GM23338 (cell line): Measurements from ENCODE around the gene GPR82. TPM values are rescaled to one million over a fixed set of nuclear protein-coding genes. Genes with fewer than 3 reads are reported as not detected.

ENCODE experiments used
- ATAC-seq: fragments of 200-7000 bp; cut with Tn5 transposase; 3 replicates; pipeline ENCODE4 v1.9.1; 2020
- DNase-seq: peaks from one replicate; pipeline ENCODE4 v3.0.0-alpha.2; 2015; ENCODE audit warnings: low spot score
- H2AFZ ChIP-seq: fragments of 200-600 bp; sonication (generic); 2 replicates; pipeline ENCODE4 v1.8.0; 2016; ENCODE audit warnings: antibody characterized with exemption, mild to moderate bottlenecking, moderate library complexity
- H3F3A ChIP-seq: fragments of 200-600 bp; sonication (generic); replicated peaks from 2 replicates; pipeline ENCODE4 v1.8.0; 2017; ENCODE audit warnings: antibody characterized with exemption, mixed run types, low read depth
- H3K27ac ChIP-seq: fragments of 200-600 bp; sonication (generic); 2 replicates; pipeline ENCODE4 v1.6.1; 2016; ENCODE audit warnings: low read depth
- H3K27me3 ChIP-seq: fragments of 200-600 bp; sonication (generic); 2 replicates; pipeline ENCODE4 v1.8.0; 2016; ENCODE audit warnings: mild to moderate bottlenecking, mixed run types, moderate library complexity; ENCODE audit not compliant: insufficient read depth
- H3K36me3 ChIP-seq: fragments of 200-600 bp; sonication (generic); 2 replicates; pipeline ENCODE4 v1.8.0; 2016; ENCODE audit warnings: mild to moderate bottlenecking; ENCODE audit not compliant: insufficient read depth
- H3K4me1 ChIP-seq: fragments of 200-600 bp; sonication (generic); 2 replicates; pipeline ENCODE4 v1.8.0; 2016; ENCODE audit warnings: mild to moderate bottlenecking, moderate library complexity; ENCODE audit not compliant: insufficient read depth
- H3K4me2 ChIP-seq: fragments of 200-600 bp; sonication (generic); 2 replicates; pipeline ENCODE4 v1.7.1; 2017; ENCODE audit warnings: mixed run types
- H3K4me3 ChIP-seq: fragments of 200-600 bp; sonication (generic); 2 replicates; pipeline ENCODE4 v1.6.1; 2016; ENCODE audit warnings: mixed run types
- H3K79me2 ChIP-seq: fragments of 200-600 bp; sonication (generic); replicated peaks from 2 replicates; pipeline ENCODE4 v1.8.0; 2017; ENCODE audit warnings: mild to moderate bottlenecking; ENCODE audit not compliant: insufficient read depth
- H3K9me2 ChIP-seq: fragments of 200-600 bp; sonication (generic); 2 replicates; pipeline ENCODE4 v1.8.0; 2017; ENCODE audit not compliant: insufficient read depth
- H4K20me1 ChIP-seq: fragments of 200-600 bp; sonication (generic); replicated peaks from 2 replicates; pipeline ENCODE4 v1.8.0; 2017; ENCODE audit warnings: mild to moderate bottlenecking; ENCODE audit not compliant: insufficient read depth
- H3K27ac Mint-ChIP-seq: 2 replicates; pipeline ENCODE4 v1.8.0; 2020; ENCODE audit warnings: inconsistent platforms, mild to moderate bottlenecking, moderate library complexity, mixed read lengths
- H3K27me3 Mint-ChIP-seq: 3 replicates; pipeline ENCODE4 v1.8.0; 2022; ENCODE audit warnings: low read depth, mild to moderate bottlenecking, moderate library complexity, mixed read lengths, inconsistent platforms; ENCODE audit not compliant: insufficient read depth, poor library complexity
- H3K36me3 Mint-ChIP-seq: 3 replicates; pipeline ENCODE4 v1.8.0; 2021; ENCODE audit warnings: low read depth, mild to moderate bottlenecking, inconsistent platforms, moderate library complexity, mixed read lengths
- H3K4me1 Mint-ChIP-seq: 3 replicates; pipeline ENCODE4 v1.8.0; 2020; ENCODE audit warnings: mild to moderate bottlenecking, inconsistent platforms, mixed read lengths
- H3K4me3 Mint-ChIP-seq: 3 replicates; pipeline ENCODE4 v1.8.0; 2021; ENCODE audit warnings: moderate library complexity, mild to moderate bottlenecking, inconsistent platforms, mixed read lengths
- H3K9me3 Mint-ChIP-seq: 3 replicates; pipeline ENCODE4 v1.8.0; 2020; ENCODE audit warnings: moderate library complexity, mild to moderate bottlenecking, inconsistent platforms, mixed read lengths
- CREB1 ChIP-seq: fragments of 250-450 bp; sonication (Bioruptor Pico); IDR thresholded peaks from 2 replicates; pipeline ENCODE4 v1.5.0; 2020; ENCODE audit warnings: low read depth, mild to moderate bottlenecking, moderate library complexity
- CTCF ChIP-seq, 2 experiments: fragments of 200-600 bp in 1 of 2; sonication (generic) in 1 of 2; conservative IDR thresholded peaks; 2 replicates each; pipeline versions ENCODE4 v1.5.1 to v1.6.1; 2016 to 2017; ENCODE audit warnings: antibody characterized with exemption in 2 of 2, low read depth in 2 of 2, mild to moderate bottlenecking in 2 of 2, moderate library complexity in 1 of 2
- ETS1 ChIP-seq: IDR thresholded peaks from 2 replicates; pipeline ENCODE4 v1.6.1; 2016; ENCODE audit warnings: antibody characterized with exemption
- EZH2 ChIP-seq: fragments of 200-600 bp; sonication (generic); IDR thresholded peaks from one replicate; pipeline ENCODE4 v1.8.0; 2017; ENCODE audit warnings: antibody characterized with exemption, mild to moderate bottlenecking, low read depth; ENCODE audit not compliant: unreplicated experiment
- JUNB ChIP-seq: IDR thresholded peaks from one replicate; pipeline ENCODE4 v1.6.1; 2016; ENCODE audit warnings: antibody characterized with exemption; ENCODE audit not compliant: unreplicated experiment
- NANOG ChIP-seq: IDR thresholded peaks from 2 replicates; pipeline ENCODE4 v1.6.1; 2016; ENCODE audit warnings: antibody characterized with exemption, borderline replicate concordance
- STAT1 ChIP-seq: IDR thresholded peaks from one replicate; pipeline ENCODE4 v1.6.1; 2016; ENCODE audit warnings: antibody characterized with exemption; ENCODE audit not compliant: unreplicated experiment
- ZNF114 ChIP-seq: fragments of 250-450 bp; sonication (Bioruptor Pico); IDR thresholded peaks from 2 replicates; pipeline ENCODE4 v1.5.0; 2020; ENCODE audit warnings: mild to moderate bottlenecking, moderate library complexity
- polyA plus RNA-seq: library from polyadenylated mRNA; unstranded; fragments of >200 nt; fragmentation: Nextera tagmentation; extraction: Ambion mirVana; gene quantifications from 2 replicates; pipeline ENCODE4 v1.2.1, GENCODE V29; 2016
- total RNA-seq: library from RNA; depleted of rRNA; stranded (reverse); fragments of >200 nt; shearing (Covaris generic); gene quantifications from 2 replicates; pipeline ENCODE4 v1.2.3, GENCODE V29; 2014
- TF ChIP-seq, protein P1 (sequence below): fragments of 250-450 bp; sonication (Bioruptor Pico); IDR thresholded peaks from 2 replicates; pipeline ENCODE4 v1.5.0; 2020; ENCODE audit warnings: mild to moderate bottlenecking, moderate library complexity

The GPR82 gene
- total and polyA plus RNA-seq, 2 experiments from 2014 or later = 0.32 TPM; not detected in 1

GRCh38 chrX:41759817-41760216, 35.8 kb downstream of the GPR82 start:
- Histone ChIP-seq H2AFZ (no peak overlapping the region), H3K4me2 (no peak overlapping the region), H3K27me3 (no peaks in the 10 kb centered on the region), H3K27ac (no peak overlapping the region), H3F3A (no peaks in the 10 kb centered on the region), H3K4me1 (0 out of 2 replicates have a peak, but pooled peaks cover 3% of the 10 kb centered on the region), H3K79me2 (0 out of 2 replicates have a peak, but pooled peaks cover 3% of the 10 kb centered on the region), H3K4me3 (no peak overlapping the region), H3K9me2 (no peaks in the 10 kb centered on the region), H4K20me1 (no peaks in the 10 kb centered on the region; the same call in 1 of the 2 replicates), H3K36me3 (no peaks in the 10 kb centered on the region)
- peak; percentile 67 for DNase-seq
- H3K9me3 Mint-ChIP-seq = no peaks in the 10 kb centered on the region; the same call in 2 of the 3 replicates
- peaks cover 11% of the 10 kb centered on the region; the same call in 2 of the 3 replicates for H3K4me1 Mint-ChIP-seq
- no peak overlapping the region for H3K4me3 Mint-ChIP-seq
- no peaks in the 10 kb centered on the region for H3K27me3 Mint-ChIP-seq
- peak; percentile 44 for ATAC-seq
- TF ChIP-seq ETS1 (no peak), ZNF114 (CRISPR knock-in tag) (no peak), EZH2 (no peak), CTCF (conservative IDR thresholded peaks at IDR 0.05; ENCODE audit: low read depth in 2 of 2) (peak; percentile 69 to 76), STAT1 (no peak)
- H3K36me3 Mint-ChIP-seq = no peaks in the 10 kb centered on the region
- no peak overlapping the region for H3K27ac Mint-ChIP-seq

DNA sequence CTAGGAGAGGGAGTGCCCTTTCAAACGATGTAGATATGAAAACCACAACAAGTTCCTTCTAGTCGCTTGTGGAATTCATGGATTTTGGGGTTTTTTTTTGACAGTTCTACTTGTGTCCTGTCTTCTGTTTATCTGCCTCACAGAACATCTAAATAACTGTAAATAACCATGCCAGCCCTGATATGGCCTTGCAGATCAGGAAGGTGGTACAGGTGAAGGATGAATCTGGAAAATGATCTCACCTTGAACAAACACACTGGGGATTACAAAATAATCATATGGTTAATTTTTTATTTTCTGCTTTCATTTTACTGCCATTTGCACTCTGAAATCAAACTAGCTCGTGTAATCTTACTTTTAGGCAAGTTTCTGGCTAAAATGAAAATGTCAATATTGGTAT, 37.2 kb downstream of the GPR82 start:
- H3K36me3 Mint-ChIP-seq = no peaks in the 10 kb centered on the region
- Histone ChIP-seq H3K27me3 (no peaks in the 10 kb centered on the region), H2AFZ (no peak overlapping the region), H4K20me1 (no peaks in the 10 kb centered on the region; the same call in 1 of the 2 replicates), H3K9me2 (no peaks in the 10 kb centered on the region), H3K4me2 (no peak overlapping the region), H3K79me2 (0 out of 2 replicates have a peak, but pooled peaks cover 3% of the 10 kb centered on the region), H3K27ac (no peak overlapping the region), H3K36me3 (no peaks in the 10 kb centered on the region), H3K4me1 (0 out of 2 replicates have a peak, but pooled peaks cover 3% of the 10 kb centered on the region), H3K4me3 (no peak overlapping the region), H3F3A (no peaks in the 10 kb centered on the region)
- H3K27me3 Mint-ChIP-seq = no peaks in the 10 kb centered on the region
- peak overlapping the region; percentile 72 for H3K27ac Mint-ChIP-seq
- H3K9me3 Mint-ChIP-seq = no peaks in the 10 kb centered on the region; the same call in 2 of the 3 replicates
- ATAC-seq (no peak), DNase-seq (no peak)
- no peak overlapping the region for H3K4me3 Mint-ChIP-seq
- peaks cover 11% of the 10 kb centered on the region; the same call in 2 of the 3 replicates for H3K4me1 Mint-ChIP-seq
- TF ChIP-seq NANOG (no peak), CREB1 (CRISPR knock-in tag) (no peak), ETS1 (no peak), JUNB (no peak), STAT1 (no peak)
- TF ChIP-seq, protein P1, sequence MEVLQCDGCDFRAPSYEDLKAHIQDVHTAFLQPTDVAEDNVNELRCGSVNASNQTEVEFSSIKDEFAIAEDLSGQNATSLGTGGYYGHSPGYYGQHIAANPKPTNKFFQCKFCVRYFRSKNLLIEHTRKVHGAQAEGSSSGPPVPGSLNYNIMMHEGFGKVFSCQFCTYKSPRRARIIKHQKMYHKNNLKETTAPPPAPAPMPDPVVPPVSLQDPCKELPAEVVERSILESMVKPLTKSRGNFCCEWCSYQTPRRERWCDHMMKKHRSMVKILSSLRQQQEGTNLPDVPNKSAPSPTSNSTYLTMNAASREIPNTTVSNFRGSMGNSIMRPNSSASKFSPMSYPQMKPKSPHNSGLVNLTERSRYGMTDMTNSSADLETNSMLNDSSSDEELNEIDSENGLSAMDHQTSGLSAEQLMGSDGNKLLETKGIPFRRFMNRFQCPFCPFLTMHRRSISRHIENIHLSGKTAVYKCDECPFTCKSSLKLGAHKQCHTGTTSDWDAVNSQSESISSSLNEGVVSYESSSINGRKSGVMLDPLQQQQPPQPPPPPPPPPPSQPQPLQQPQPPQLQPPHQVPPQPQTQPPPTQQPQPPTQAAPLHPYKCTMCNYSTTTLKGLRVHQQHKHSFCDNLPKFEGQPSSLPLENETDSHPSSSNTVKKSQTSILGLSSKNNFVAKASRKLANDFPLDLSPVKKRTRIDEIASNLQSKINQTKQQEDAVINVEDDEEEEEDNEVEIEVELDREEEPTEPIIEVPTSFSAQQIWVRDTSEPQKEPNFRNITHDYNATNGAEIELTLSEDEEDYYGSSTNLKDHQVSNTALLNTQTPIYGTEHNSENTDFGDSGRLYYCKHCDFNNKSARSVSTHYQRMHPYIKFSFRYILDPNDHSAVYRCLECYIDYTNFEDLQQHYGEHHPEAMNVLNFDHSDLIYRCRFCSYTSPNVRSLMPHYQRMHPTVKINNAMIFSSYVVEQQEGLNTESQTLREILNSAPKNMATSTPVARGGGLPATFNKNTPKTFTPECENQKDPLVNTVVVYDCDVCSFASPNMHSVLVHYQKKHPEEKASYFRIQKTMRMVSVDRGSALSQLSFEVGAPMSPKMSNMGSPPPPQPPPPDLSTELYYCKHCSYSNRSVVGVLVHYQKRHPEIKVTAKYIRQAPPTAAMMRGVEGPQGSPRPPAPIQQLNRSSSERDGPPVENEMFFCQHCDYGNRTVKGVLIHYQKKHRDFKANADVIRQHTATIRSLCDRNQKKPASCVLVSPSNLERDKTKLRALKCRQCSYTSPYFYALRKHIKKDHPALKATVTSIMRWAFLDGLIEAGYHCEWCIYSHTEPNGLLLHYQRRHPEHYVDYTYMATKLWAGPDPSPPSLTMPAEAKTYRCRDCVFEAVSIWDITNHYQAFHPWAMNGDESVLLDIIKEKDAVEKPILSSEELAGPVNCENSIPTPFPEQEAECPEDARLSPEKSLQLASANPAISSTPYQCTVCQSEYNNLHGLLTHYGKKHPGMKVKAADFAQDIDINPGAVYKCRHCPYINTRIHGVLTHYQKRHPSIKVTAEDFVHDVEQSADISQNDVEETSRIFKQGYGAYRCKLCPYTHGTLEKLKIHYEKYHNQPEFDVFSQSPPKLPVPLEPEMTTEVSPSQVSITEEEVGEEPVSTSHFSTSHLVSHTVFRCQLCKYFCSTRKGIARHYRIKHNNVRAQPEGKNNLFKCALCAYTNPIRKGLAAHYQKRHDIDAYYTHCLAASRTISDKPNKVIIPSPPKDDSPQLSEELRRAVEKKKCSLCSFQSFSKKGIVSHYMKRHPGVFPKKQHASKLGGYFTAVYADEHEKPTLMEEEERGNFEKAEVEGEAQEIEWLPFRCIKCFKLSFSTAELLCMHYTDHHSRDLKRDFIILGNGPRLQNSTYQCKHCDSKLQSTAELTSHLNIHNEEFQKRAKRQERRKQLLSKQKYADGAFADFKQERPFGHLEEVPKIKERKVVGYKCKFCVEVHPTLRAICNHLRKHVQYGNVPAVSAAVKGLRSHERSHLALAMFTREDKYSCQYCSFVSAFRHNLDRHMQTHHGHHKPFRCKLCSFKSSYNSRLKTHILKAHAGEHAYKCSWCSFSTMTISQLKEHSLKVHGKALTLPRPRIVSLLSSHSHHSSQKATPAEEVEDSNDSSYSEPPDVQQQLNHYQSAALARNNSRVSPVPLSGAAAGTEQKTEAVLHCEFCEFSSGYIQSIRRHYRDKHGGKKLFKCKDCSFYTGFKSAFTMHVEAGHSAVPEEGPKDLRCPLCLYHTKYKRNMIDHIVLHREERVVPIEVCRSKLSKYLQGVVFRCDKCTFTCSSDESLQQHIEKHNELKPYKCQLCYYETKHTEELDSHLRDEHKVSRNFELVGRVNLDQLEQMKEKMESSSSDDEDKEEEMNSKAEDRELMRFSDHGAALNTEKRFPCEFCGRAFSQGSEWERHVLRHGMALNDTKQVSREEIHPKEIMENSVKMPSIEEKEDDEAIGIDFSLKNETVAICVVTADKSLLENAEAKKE = no peak
